Heart left ventricle (tissue), 16 donors: ENCODE measurements around the gene HIPK2. TPM values are rescaled to one million over a fixed set of nuclear protein-coding genes. Genes with fewer than 3 reads are reported as not detected.

Experiments
- ATAC-seq, 4 donors: fragments of 200-7000 bp; cut with Tn5 transposase; one replicate each; pipeline ENCODE4 v1.9.1; 2020 to 2022; ENCODE audit warnings: moderate library complexity in 4 of 4, mild to moderate bottlenecking in 3 of 4, moderate number of reproducible peaks in 1 of 4
- DNase-seq, 5 donors: peaks; one replicate each; pipeline ENCODE4 v3.0.0-alpha.2; 2020
- H3K27ac ChIP-seq, 12 donors: fragments of 200-600 bp; sonication (generic) in 4 of 12; one replicate each; pipeline versions ENCODE4 v1.5.0 to v1.8.0; 2016 to 2022; ENCODE audit warnings: mild to moderate bottlenecking in 2 of 12
- H3K27me3 ChIP-seq, 9 donors: fragments of 200-600 bp; sonication (generic) in 2 of 9; one replicate each; pipeline versions ENCODE4 v1.5.1 to v1.8.0; 2016 to 2022; ENCODE audit warnings: mild to moderate bottlenecking in 3 of 9
- H3K36me3 ChIP-seq, 9 donors: fragments of 200-600 bp; sonication (generic) in 2 of 9; one replicate each; pipeline versions ENCODE4 v1.5.0 to v1.8.0; 2018 to 2022; ENCODE audit warnings: mild to moderate bottlenecking in 2 of 9
- H3K4me1 ChIP-seq, 12 donors: fragments of 200-600 bp; sonication (generic) in 4 of 12; one replicate each; pipeline versions ENCODE4 v1.5.0 to v1.8.0; 2016 to 2022; ENCODE audit warnings: mild to moderate bottlenecking in 3 of 12
- H3K4me3 ChIP-seq, 12 donors: fragments of 200-600 bp; sonication (generic) in 4 of 12; one replicate each; pipeline versions ENCODE4 v1.5.0 to v1.8.0; 2017 to 2022; ENCODE audit warnings: mild to moderate bottlenecking in 9 of 12, moderate library complexity in 4 of 12
- H3K9me3 ChIP-seq, 12 donors: fragments of 200-600 bp; sonication (generic) in 4 of 12; one replicate each; pipeline versions ENCODE4 v1.5.0 to v1.8.0; 2016 to 2022; ENCODE audit warnings: mild to moderate bottlenecking in 1 of 12
- POLR2A ChIP-seq, 2 donors: fragments of 450-650 bp; IDR thresholded peaks; one replicate each; pipeline ENCODE4 v1.6.1; 2017; ENCODE audit warnings: antibody characterized with exemption in 2 of 2, mild to moderate bottlenecking in 2 of 2, moderate library complexity in 2 of 2
- WGBS, 4 donors: extraction: QIAGEN DNeasy Blood & Tissue Kit in 2 of 4; methylation state at CpG; one replicate each; pipeline versions ENCODE4 v1.1.5 to v1.1.7; 2013 to 2018; 5-methylcytosine and 5-hydroxymethylcytosine counted together
- intact Hi-C, 10 donors: fragments of 100-400 bp; cut with DNase I; formaldehyde crosslinking; loops; one replicate each; pipeline versions ENCODE4 v1.11.1 to v1.14.2; 2022
- polyA plus RNA-seq, 2 donors: library from polyadenylated mRNA; stranded (reverse); fragments of 200-250 nt; gene quantifications; one replicate each; pipeline ENCODE4 v1.2.3, GENCODE V29; 2013
- total RNA-seq, 9 donors: library from RNA; depleted of rRNA in 2 of 9; stranded (reverse); fragments of >200 nt in 2 of 9; fragmentation: NEBNext Ultra II Directional in 3 of 9; extraction: Animal tissue kit (Norgen Biotek cat#: 25700) in 3 of 9; gene quantifications; one replicate each; pipeline versions ENCODE4 v1.1.0 to v1.2.4, GENCODE V29; 2016 to 2023
- TF ChIP-seq, protein P1 (sequence below), 12 donors: fragments of 200-600 bp; sonication (generic) in 4 of 12; IDR thresholded peaks; one replicate each; pipeline versions ENCODE4 v1.5.0 to v1.8.0; 2018 to 2022; ENCODE audit warnings: antibody characterized with exemption in 12 of 12, mild to moderate bottlenecking in 5 of 12
- donor health status: ischemic (EF 13 %, LVEDD 7.1; RV severe dilation, severe dysfunction).
- donor health status: healthy with polysubstance abuse.
- donor health status: DM: no; HTN: yes; CAD: no.
- donor health status: DM: no; HTN: no; CAD: no.
- donor health status: ischemic (EF 25% LVEDD 6.9; RV normal size, moderate dysfunction).
- donor health status: ischemic (EF 25% LVEDD 5.7; RV mildly dilated, moderate dysfunction).
- donor health status: healthy.
- donor health status: DM: yes; HTN: yes; CAD: no.
- donor health status: ischemic (EF 35%, LVEDD 5.7; RV mildly dilated, moderate dysfunction).
- donor health status: nonischemic (EF 11% LVEDD 7.7; RV severe dilation, severe dysfunction).
- donor health status: DM: yes; HTN: yes; CAD: no.
- donor health status: PGD.
- donor health status: ischemic (EF 29% LVEDD 5.4; RV normal size, mild dysfunction).
- donor health status: nonischemic (EF 23%, LVEDD 6.1; RV moderate dilation, normal function).

HIPK2 gene
- total and polyA plus RNA-seq, 11 donors = 43.2 to 244 (median 143) TPM

GRCh38 chr7:139771001-139771956 lies 6.5 kb downstream of the HIPK2 start:
- no peak overlapping the region for H3K4me3 ChIP-seq
- intact Hi-C loops = loop anchor here in 4 of 10 donors (5.0 to 10.0 kb wide), 4 partner anchors 34 to 224 kb away; no protein-coding TSS in a partner anchor
- peak overlapping the region in 1 of 12 donors; percentile 4 for H3K27ac ChIP-seq
- no peaks in the 10 kb centered on the region for H3K9me3 ChIP-seq
- no peak for DNase-seq
- peaks cover 0 to 22% (median 0%) of the 10 kb centered on the region in 9 donors for H3K36me3 ChIP-seq
- WGBS, 4 donors = 83 to 87% (median 86%) methylated on average over 15 of the region's 15 CpGs
- no peak for ATAC-seq
- no peaks in the 10 kb centered on the region for H3K27me3 ChIP-seq
- peaks cover 0 to 95% (median 68%) of the 10 kb centered on the region in 12 donors for H3K4me1 ChIP-seq
- TF ChIP-seq POLR2A (IDR thresholded peaks at IDR 0.05) = no peak
- TF ChIP-seq, protein P1, sequence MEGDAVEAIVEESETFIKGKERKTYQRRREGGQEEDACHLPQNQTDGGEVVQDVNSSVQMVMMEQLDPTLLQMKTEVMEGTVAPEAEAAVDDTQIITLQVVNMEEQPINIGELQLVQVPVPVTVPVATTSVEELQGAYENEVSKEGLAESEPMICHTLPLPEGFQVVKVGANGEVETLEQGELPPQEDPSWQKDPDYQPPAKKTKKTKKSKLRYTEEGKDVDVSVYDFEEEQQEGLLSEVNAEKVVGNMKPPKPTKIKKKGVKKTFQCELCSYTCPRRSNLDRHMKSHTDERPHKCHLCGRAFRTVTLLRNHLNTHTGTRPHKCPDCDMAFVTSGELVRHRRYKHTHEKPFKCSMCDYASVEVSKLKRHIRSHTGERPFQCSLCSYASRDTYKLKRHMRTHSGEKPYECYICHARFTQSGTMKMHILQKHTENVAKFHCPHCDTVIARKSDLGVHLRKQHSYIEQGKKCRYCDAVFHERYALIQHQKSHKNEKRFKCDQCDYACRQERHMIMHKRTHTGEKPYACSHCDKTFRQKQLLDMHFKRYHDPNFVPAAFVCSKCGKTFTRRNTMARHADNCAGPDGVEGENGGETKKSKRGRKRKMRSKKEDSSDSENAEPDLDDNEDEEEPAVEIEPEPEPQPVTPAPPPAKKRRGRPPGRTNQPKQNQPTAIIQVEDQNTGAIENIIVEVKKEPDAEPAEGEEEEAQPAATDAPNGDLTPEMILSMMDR (IDR thresholded peaks at IDR 0.05) = no peak

DNA sequence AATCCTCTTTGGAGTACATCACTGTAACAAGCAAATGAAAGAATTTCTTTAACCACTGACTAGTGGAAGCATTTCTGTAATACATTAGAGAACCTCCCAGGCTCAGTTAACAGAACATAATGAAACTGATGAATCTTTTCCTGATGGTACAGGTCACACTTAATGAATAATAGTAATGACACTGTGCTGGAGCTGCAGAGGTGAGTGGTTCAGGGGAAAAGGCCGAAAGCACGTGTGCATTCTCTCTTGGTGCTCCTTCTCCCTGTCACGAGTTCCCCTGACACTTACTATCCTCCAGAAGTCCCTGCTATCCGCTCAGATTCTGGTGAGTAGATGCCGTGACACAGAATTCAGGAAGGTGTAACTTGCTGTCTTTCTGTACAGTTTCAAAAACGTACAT lies 8.0 kb downstream of the HIPK2 start:
- Histone ChIP-seq H3K4me1 (peaks cover 0 to 98% (median 64%) of the 10 kb centered on the region in 12 donors), H3K9me3 (no peaks in the 10 kb centered on the region), H3K27ac (peak overlapping the region in 2 of 12 donors; percentile 14 to 32), H3K4me3 (no peak overlapping the region), H3K27me3 (no peaks in the 10 kb centered on the region), H3K36me3 (peaks cover 0 to 22% (median 0%) of the 10 kb centered on the region in 9 donors)
- WGBS, 4 donors = 51 to 65% (median 56%) methylated on average over 6 of the region's 6 CpGs
- intact Hi-C loops = loop anchor here in 4 of 10 donors (5.0 to 10.0 kb wide), 4 partner anchors 32 to 225 kb away; no protein-coding TSS in a partner anchor
- ATAC-seq (no peak), DNase-seq (no peak)
- no peak for TF ChIP-seq POLR2A (IDR thresholded peaks at IDR 0.05)
- TF ChIP-seq, protein P1 (IDR thresholded peaks at IDR 0.05) = no peak

GRCh38 chr7:139769066-139769465 lies 8.7 kb downstream of the HIPK2 start:
- H3K4me3 ChIP-seq = no peak overlapping the region
- H3K27me3 ChIP-seq = no peaks in the 10 kb centered on the region
- H3K27ac ChIP-seq = peak overlapping the region in 5 of 12 donors; percentile 14 to 39 (median 34)
- DNase-seq (no peak), ATAC-seq (peak in 2 of 4 donors; percentile 14 to 16)
- H3K9me3 ChIP-seq = no peaks in the 10 kb centered on the region
- peaks cover 0 to 22% (median 0%) of the 10 kb centered on the region in 9 donors for H3K36me3 ChIP-seq
- peaks cover 0 to 98% (median 59%) of the 10 kb centered on the region in 12 donors for H3K4me1 ChIP-seq
- no peak for TF ChIP-seq POLR2A (IDR thresholded peaks at IDR 0.05)
- TF ChIP-seq, protein P1 (IDR thresholded peaks at IDR 0.05) = no peak
- intact Hi-C loops = no loop called here
- WGBS, 4 donors = 88 to 93% (median 92%) methylated on average over 10 of the region's 10 CpGs

DNA sequence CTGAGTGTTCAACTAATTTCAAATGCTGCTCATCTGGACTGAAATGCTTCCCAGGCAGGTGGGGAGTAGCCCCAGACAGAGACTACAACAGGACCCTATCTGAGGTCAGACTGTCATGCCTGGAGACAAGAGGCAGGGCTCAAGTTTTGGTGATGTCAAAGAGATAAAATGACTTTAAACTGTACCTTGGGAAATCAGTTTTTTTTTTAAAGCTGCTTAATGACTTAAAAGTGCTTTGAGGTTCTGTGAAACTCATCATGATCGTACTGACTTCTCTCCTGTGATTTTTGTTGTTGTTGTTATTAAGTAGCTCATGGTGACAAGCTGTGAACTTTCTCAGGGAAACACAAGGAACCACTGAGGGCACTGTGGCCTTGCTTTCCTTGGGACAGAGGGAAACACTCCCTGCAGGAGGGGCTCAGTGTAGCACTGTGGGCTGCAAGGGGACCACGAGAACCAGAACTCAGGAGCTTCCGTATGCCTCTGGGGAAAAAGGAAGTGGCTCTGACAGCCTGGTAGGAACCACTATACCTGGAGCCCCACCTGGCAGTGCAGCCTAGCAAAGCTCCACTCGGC lies 9.5 kb downstream of the HIPK2 start:
- peak in 3 of 4 donors; percentile 5 to 47 (median 16) for ATAC-seq
- Histone ChIP-seq H3K9me3 (no peaks in the 10 kb centered on the region), H3K4me3 (no peak overlapping the region), H3K27ac (peak overlapping the region in 7 of 12 donors; percentile 18 to 73 (median 39)), H3K27me3 (no peaks in the 10 kb centered on the region), H3K4me1 (peaks cover 5 to 98% (median 62%) of the 10 kb centered on the region in 12 donors), H3K36me3 (peaks cover 0 to 22% (median 0%) of the 10 kb centered on the region in 9 donors)
- no peak for TF ChIP-seq POLR2A (IDR thresholded peaks at IDR 0.05)
- TF ChIP-seq, protein P1 (IDR thresholded peaks at IDR 0.05) = no peak
- 46 to 54% (median 50%) methylated on average over 4 of the region's 4 CpGs for WGBS, 4 donors
- DNase-seq = no peak
- intact Hi-C loops = no loop called here
